Stomach smooth muscle (tissue), 2 donors: ENCODE measurements around the gene UACA.
A peak's percentile ranks its signal among the peaks of the same experiment; 100 is the strongest.
"Not testable (repeated sequence)": the region's sequence is repeated elsewhere in the genome, so short reads cannot be mapped to it uniquely, and the experiment has no call there.

Experiments used
- H3K27ac ChIP-seq: one replicate; pipeline ENCODE4 v1.7.0; 2013; ENCODE audit warnings: mild to moderate bottlenecking, low read length, inconsistent platforms
- H3K27me3 ChIP-seq, 2 donors: one replicate each; pipeline ENCODE4 v1.7.0; 2013; ENCODE audit warnings: low read length in 2 of 2; ENCODE audit not compliant: insufficient read depth in 2 of 2, control insufficient read depth in 1 of 2
- H3K36me3 ChIP-seq, 2 donors: one replicate each; pipeline ENCODE4 v1.7.0; 2013; ENCODE audit warnings: low read length in 2 of 2; ENCODE audit not compliant: control insufficient read depth in 2 of 2, insufficient read depth in 2 of 2
- H3K4me1 ChIP-seq: one replicate; pipeline ENCODE4 v1.7.0; 2013; ENCODE audit warnings: low read length; ENCODE audit not compliant: control insufficient read depth, insufficient read depth
- H3K4me3 ChIP-seq, 2 donors: one replicate each; pipeline ENCODE4 v1.7.0; 2013; ENCODE audit warnings: low read length in 2 of 2
- H3K9ac ChIP-seq, 2 donors: one replicate each; pipeline ENCODE4 v1.7.0; 2013; ENCODE audit warnings: low read length in 2 of 2, mild to moderate bottlenecking in 1 of 2
- H3K9me3 ChIP-seq, 2 donors: one replicate each; pipeline ENCODE4 v1.7.0; 2013; ENCODE audit warnings: low read length in 2 of 2; ENCODE audit not compliant: control insufficient read depth in 2 of 2
- donor health status: healthy.
- donor health status: Pancreatic carcinoma.

UACA gene

GRCh38 chr15:70763120-70763949, at the start of gene UACA:
Gene UACA, minus strand, starts transcription at chr15:70763558. Its CDS starts 151 bp downstream, at chr15:70763407.
- Histone ChIP-seq H3K4me3 (peak within 1 kb of the TSS; percentile 61 to 88), H3K27me3 (no peaks in the 10 kb centered on the region), H3K36me3 (no peaks in the 10 kb centered on the region), H3K9ac (peak within 1 kb of the TSS; percentile 75 to 77), H3K4me1 (no peaks in the 10 kb centered on the region), H3K27ac (peak within 1 kb of the TSS; percentile 50), H3K9me3 (no peaks in the 10 kb centered on the region)

GRCh38 chr15:70812827-70813364, 49.5 kb upstream of the UACA start:
- H3K36me3 ChIP-seq = no peaks in the 10 kb centered on the region
- no peaks in the 10 kb centered on the region for H3K9me3 ChIP-seq
- H3K27me3 ChIP-seq = no peaks in the 10 kb centered on the region
- no peak overlapping the region for H3K27ac ChIP-seq
- no peak overlapping the region for H3K4me3 ChIP-seq
- H3K4me1 ChIP-seq = no peaks in the 10 kb centered on the region
- H3K9ac ChIP-seq = no peak overlapping the region

- no peak overlapping the region for H3K27ac ChIP-seq
- H3K9me3 ChIP-seq = no peaks in the 10 kb centered on the region
- H3K4me3 ChIP-seq = no peak overlapping the region
- H3K9ac ChIP-seq = no peak overlapping the region
- no peaks in the 10 kb centered on the region for H3K27me3 ChIP-seq
- no peaks in the 10 kb centered on the region for H3K4me1 ChIP-seq
- H3K36me3 ChIP-seq = no peaks in the 10 kb centered on the region
Measured at GRCh38 chr15:70810916-70811578, 47.7 kb upstream of the UACA start.

- Histone ChIP-seq H3K4me1 (no peaks in the 10 kb centered on the region), H3K9ac (no peak overlapping the region), H3K27ac (no peak overlapping the region), H3K27me3 (no peaks in the 10 kb centered on the region), H3K9me3 (no peaks in the 10 kb centered on the region), H3K36me3 (no peaks in the 10 kb centered on the region), H3K4me3 (no peak overlapping the region)
Measured at GRCh38 chr15:70806992-70807712, 43.8 kb upstream of the UACA start.

GRCh38 chr15:70804388-70804787, 41.0 kb upstream of the UACA start:
- not testable (repeated sequence) for H3K27me3 ChIP-seq

GRCh38 chr15:70802629-70803028, 39.3 kb upstream of the UACA start:
- H3K27me3 ChIP-seq = no peaks in the 10 kb centered on the region
- no peaks in the 10 kb centered on the region for H3K36me3 ChIP-seq
- no peak overlapping the region for H3K27ac ChIP-seq
- peaks cover 13% of the 10 kb centered on the region for H3K4me1 ChIP-seq
- no peak overlapping the region for H3K9ac ChIP-seq
- H3K4me3 ChIP-seq = no peak overlapping the region
- no peaks in the 10 kb centered on the region for H3K9me3 ChIP-seq

More at GRCh38 chr15:70804388-70804787, 41.0 kb upstream of the UACA start:
- not testable (repeated sequence) for H3K27ac ChIP-seq, H3K9ac ChIP-seq, H3K36me3 ChIP-seq, H3K4me3 ChIP-seq, H3K9me3 ChIP-seq
- H3K4me1 ChIP-seq = peaks cover 12% of the 10 kb centered on the region

GRCh38 chr15:70801109-70801508, 37.8 kb upstream of the UACA start:
- Histone ChIP-seq H3K9ac (no peak overlapping the region), H3K27ac (no peak overlapping the region), H3K27me3 (no peaks in the 10 kb centered on the region), H3K4me3 (no peak overlapping the region), H3K4me1 (peaks cover 13% of the 10 kb centered on the region), H3K36me3 (no peaks in the 10 kb centered on the region), H3K9me3 (no peaks in the 10 kb centered on the region)

- H3K27ac ChIP-seq = peak overlapping the region; percentile 7
- no peak overlapping the region for H3K4me3 ChIP-seq
- peaks cover 14% of the 10 kb centered on the region for H3K4me1 ChIP-seq
- H3K9me3 ChIP-seq = no peaks in the 10 kb centered on the region
- H3K36me3 ChIP-seq = no peaks in the 10 kb centered on the region
- no peaks in the 10 kb centered on the region for H3K27me3 ChIP-seq
- no peak overlapping the region for H3K9ac ChIP-seq
Measured at GRCh38 chr15:70799667-70800450, 36.5 kb upstream of the UACA start.

GRCh38 chr15:70797464-70797863, 34.1 kb upstream of the UACA start:
- H3K4me1 ChIP-seq = peaks cover 16% of the 10 kb centered on the region
- no peaks in the 10 kb centered on the region for H3K27me3 ChIP-seq

More at GRCh38 chr15:70797464-70797863, 34.1 kb upstream of the UACA start:
- no peaks in the 10 kb centered on the region for H3K9me3 ChIP-seq
- no peaks in the 10 kb centered on the region for H3K36me3 ChIP-seq
- H3K9ac ChIP-seq = no peak overlapping the region
- no peak overlapping the region for H3K4me3 ChIP-seq
- no peak overlapping the region for H3K27ac ChIP-seq
